ENCODE results near the gene ANKRD27.
A peak's percentile ranks its signal among the peaks of the same experiment; 100 is the strongest.
"Not testable (repeated sequence)": the region's sequence is repeated elsewhere in the genome, so short reads cannot be mapped to it uniquely, and the experiment has no call there.

Gene ANKRD27

GRCh38 chr19:32653599-32653915 is 21.4 kb downstream of the ANKRD27 start:
- DNase-seq (ENCODE audit: low read depth, low spot score): no peak

- DNase-seq (ENCODE audit: low read depth, low spot score): no peak
These were observed 21.9 kb downstream of the ANKRD27 start for GRCh38 chr19:32652894-32653598.

DNA sequence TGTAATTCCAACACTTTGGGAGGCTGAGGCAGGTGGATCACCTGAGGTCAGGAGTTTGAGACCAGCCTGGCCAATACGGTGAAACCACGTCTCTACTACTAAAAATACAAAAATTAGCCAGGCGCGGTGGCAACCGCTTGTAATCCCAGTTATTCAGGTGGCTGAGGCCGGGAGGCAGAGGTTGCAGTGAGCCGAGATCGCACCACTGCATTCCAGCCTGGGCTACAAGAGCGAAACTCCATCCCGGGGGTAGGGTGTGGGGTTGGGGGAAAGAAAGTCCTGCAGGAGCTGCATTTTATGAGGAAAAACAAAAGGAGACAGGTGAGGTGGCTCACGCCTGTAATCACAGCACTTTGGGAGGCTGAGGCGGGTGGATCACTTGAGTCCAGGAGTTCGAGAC is 22.6 kb downstream of the ANKRD27 start:
- not testable (repeated sequence) for DNase-seq (ENCODE audit: low read depth, low spot score)

DNA sequence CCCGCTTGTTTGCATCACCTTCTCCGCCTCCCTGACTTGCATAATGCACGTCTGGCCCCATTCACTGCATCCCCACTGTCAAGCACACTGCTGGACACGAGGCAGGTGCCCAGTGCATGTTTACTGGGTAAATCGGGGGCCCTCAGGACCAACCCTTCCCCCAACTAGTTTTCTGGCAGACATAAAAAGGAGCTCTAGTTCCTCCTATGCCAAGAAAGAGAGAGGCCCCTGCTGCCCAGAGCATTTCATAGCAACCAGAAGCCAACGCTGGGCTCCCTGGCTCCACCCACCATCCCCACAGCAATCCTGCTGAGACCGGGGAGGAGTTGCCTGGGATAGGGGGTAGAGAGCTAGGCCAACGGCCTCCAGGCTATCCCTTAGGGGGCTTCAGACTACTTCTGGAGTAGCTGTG is 23.2 kb downstream of the ANKRD27 start:
- no peak for DNase-seq (ENCODE audit: low read depth, low spot score)

DNA sequence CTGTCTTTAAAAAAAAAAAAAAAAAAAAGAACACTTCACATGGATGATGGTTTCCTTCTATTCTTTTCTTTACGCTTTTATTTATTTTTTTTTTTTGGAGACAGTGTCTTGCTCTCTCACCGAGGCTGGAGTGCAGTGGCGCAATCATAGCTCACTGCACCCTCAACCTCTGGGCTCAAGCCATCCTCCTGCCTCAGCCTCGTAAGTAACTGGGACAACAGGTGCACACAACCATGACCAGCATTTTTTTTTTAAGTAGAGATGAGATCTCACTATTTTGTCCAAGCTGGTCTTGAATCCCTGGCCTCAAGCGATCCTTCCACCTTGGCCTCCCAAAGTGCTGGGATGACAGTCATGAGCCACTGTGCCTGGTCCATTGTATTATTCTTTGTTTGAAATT is 24.3 kb downstream of the ANKRD27 start:
- DNase-seq (ENCODE audit: low read depth, low spot score): no peak

- DNase-seq (ENCODE audit: low read depth, low spot score): no peak
These were observed 25.2 kb downstream of the ANKRD27 start for GRCh38 chr19:32649751-32650150.

- no peak for DNase-seq (ENCODE audit: low read depth, low spot score)
These were observed 27.6 kb downstream of the ANKRD27 start for GRCh38 chr19:32647361-32647760.

DNA sequence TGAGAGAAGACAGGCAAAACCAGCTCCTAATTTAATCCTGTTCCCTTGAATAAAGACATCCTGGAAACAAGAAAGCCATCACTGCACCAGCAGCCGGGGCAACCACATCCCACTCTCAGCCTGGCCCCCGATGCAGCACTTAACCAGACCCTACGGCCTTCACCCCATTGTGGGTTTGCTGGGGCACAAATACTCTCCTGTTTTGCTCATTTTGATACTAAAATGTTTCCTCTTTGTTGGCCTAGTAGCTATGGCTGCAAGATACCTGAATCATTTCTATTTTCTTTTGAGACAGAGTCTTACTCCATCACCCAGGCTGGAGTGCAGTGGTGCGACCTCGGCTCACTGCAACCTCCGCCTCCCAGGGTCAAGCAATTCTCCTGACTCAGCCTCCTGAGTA is 28.4 kb downstream of the ANKRD27 start:
- DNase-seq (ENCODE audit: low read depth, low spot score): no peak

DNA sequence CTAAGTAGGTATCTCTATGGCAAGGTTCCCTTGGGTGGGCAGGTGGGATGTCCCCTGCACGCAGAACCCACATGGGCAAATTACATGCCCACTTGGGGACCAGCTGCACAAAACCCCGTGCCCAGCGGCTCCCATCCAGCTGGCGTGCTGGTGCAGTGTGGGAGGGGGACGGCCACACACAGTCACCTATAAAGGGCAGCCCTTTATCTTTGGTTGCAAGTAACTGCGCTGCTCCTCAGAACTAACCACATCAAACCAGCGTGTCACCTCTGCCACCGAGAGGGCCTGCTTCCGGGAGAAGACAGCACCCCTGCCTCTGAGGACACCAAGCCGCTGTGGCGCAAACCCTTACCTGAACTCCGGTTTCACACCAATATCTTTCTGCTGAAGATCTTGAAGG is 32.2 kb downstream of the ANKRD27 start:
- DNase-seq (ENCODE audit: low read depth, low spot score): peak; percentile 42

DNA sequence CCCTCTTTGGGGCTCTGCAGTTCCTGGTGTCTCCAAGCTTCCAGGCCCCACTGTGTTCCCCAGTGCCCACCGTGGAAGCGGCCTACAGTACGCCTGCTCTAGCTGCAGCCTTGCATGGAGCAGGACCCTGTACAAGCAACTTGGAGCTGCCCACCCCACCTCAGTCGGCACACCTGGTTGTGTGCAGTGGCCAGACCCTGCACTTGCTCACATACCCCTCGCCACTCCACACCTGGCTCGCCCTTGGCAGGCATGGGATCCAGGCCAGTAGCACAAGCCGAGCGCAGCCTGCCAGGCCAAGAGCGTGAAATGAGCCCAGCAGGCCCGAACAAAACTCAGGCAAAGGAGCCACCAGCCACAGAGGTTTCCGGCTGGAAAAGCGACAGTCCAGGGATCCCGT is 36.4 kb downstream of the ANKRD27 start:
- DNase-seq (ENCODE audit: low read depth, low spot score): no peak

DNA sequence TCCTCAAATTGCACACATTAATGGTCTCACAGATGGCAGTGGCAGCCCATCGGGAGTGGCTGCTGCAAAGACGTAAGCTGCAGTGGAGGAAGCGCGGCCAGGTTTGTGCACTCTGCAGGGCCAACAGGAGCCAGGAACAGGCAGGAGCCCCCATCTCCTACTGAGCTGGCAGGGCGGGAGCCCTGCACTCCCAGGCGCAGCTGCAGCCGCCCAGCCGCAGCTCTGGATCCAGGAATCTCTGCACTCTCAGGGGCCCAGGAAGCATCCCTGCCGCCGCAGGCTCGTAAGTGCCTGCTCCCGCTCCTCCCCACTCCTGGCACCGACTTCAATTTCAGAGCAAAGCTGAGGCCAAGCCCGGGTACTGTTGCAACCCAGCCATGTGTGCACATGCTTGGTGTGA is 37.5 kb downstream of the ANKRD27 start:
- no peak for DNase-seq (ENCODE audit: low read depth, low spot score)

DNA sequence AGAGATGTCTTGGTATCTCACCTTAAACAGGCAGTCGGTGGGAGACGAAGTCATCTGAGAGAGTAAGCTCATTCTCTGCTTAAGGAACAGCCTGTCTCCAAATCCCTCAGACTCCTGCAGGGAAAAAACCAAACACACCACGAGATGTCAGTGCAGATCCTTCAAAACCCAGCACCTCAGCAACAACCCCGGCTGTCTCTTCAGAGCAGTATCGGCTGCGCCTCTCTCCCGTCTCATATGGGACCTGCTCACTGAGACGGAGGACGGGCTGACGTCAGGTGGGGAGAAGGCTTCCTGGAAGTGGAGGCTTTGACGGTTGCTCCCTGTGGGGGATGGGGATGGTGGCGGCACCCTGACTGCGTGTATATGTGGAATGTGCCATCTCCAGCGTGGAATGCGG is 43.6 kb downstream of the ANKRD27 start:
- DNase-seq (ENCODE audit: low read depth, low spot score): no peak

DNA sequence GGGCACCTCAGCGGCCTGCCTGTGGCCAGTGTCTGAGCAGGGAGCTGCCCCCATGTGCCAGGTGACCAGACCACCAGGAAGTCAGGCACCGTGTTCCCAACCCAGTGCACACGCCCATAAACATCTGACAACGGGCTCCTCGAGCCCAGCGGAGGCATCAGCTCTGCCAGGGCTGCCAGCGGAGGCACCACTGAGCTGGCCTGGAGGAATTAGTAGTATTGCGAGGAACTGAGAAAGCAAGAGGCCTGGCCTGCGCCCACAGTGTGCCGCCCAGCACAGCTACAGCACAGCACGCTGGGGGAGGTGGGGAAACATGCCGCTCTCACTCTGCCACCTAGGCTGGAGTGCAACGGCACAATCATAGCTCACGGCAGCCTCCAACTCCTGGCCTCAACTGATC is 44.6 kb downstream of the ANKRD27 start:
- no peak for DNase-seq (ENCODE audit: low read depth, low spot score)

DNA sequence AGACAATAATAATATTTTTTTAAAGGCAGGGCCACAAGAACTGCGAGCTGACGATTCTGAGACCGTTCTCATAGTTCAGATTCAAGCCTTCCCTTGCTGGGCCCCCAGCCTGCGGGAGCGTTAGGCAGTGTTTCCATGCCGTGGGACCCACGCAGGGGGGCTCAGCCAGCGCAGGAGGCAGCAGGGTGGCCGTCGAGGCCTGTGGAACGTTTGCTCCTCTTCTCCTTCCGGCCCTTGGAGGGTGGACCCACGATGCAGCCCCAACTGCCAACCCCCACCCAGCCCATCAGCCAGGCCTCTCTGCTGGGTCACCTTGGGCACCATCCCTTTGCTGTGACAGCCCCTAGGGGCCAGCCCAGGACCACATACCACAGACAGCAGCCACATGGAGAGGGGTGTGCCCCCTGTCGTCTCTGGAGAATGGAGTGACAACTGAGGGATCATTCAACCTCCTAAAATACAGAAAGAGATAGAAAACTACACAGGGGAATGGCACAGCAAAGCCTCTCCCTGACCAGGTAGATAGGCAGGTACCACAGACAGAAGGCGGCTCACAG is 47.2 kb downstream of the ANKRD27 start:
- DNase-seq (ENCODE audit: low read depth, low spot score): no peak

DNA sequence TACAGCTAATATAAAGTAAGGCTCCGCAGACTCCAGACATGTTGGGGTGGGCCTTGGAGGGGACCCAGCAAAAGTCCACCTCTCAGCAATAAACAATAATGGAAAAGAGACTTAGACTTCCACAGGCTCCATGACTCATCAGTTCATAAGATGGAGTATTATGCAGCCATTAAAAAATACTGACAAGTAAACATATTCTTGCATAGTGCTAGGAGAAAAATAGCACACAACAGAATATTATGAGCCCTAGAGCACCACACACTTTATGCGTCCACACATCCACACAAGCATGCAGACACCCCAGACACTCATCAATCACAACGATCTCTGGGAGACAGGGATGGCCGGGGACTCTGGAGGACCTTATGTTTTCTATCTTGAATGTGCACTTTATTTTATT is 48.0 kb downstream of the ANKRD27 start:
- no peak for DNase-seq (ENCODE audit: low read depth, low spot score)

DNA sequence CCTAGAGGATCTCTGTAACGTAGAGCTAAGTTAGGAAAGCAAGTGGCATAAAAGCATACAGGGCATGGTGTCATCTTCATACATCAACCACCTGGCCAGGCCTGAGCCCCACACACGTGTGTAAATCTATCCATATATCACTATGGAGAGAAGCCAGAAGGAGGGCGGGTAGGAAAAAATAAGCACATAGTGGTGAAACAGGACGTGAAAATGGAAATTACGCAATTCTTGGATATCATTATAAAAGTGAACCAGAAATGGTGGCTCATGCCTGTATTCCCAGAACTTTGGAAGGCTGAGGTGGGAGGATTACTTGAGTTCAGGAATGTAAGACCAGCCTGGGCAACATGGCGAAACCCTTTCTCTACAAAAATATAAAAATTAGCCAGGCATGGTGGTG is 50.6 kb downstream of the ANKRD27 start:
- no peak for DNase-seq (ENCODE audit: low read depth, low spot score)

GRCh38 chr19:32622002-32622401 is 53.0 kb downstream of the ANKRD27 start:
- DNase-seq (ENCODE audit: low read depth, low spot score): no peak

DNA sequence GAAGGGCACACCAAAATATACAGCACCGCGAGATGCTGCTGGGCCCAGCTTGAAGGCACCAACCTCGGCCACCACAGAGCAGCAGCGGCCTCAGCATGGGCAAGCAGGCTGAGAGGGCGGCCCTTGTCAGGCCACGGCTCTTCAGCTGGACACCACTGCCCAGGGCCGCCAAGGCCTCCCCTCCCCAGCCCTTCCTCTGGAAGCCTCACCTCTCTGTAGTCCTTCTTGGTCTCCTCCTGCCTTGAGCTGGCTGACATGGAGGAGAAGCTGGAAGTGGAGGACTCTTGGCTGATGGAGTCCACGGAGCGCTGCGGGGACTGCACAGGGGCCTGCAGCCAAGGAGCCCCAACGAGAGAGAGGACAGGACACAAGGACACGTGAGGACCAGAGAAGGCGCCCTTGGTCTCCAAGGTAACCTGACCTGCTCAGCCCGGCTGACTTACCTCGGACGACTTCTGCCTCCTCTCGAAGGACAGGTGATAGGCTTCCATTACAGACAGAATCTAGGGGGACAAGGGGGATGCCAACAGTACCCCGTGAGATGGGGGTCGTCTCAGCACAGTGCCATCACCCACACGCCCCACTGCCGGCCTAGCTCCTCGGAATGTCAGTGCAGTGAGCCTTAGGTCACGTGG is 55.8 kb downstream of the ANKRD27 start:
- no peak for DNase-seq (ENCODE audit: low read depth, low spot score)

DNA sequence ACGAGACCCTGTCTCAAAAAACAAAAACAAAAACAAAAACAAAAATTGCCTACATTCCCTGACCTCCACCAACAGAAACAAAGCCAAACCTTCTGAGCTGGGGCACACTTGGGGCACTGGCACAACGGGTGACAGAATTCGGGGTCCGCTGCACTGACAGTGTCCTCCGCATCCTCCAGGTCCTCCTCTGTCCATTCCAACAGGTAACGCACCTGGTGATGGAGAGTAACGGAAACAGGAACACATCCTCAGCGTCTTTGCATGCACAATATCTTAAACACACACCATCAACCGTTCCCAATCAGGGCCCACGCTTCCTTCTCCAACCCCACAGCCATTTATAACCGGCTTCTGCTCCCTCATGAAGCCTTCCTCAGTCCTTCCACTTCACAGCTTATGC is 59.4 kb downstream of the ANKRD27 start:
- DNase-seq (ENCODE audit: low read depth, low spot score): no peak

- DNase-seq (ENCODE audit: low read depth, low spot score): no peak
These were observed 60.1 kb downstream of the ANKRD27 start for GRCh38 chr19:32614916-32615315.

DNA sequence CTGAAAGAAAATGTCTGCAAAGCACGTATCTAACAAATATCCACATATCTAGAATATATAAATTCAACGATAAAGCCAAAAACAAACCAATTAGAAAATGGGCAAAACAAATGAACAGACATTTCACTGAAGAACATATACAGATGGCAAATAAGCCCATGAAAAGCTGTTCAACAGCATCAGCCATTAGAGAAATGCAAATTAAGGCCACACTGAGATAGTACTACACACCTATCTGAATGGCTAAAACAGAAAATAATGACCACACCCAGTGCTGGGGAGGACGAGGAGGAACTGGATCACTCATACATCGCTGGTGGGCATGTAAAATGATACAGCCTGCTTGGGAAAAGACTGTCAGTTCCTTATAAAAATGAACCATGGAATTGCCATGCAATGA is 62.0 kb downstream of the ANKRD27 start:
- DNase-seq (ENCODE audit: low read depth, low spot score): no peak

DNA sequence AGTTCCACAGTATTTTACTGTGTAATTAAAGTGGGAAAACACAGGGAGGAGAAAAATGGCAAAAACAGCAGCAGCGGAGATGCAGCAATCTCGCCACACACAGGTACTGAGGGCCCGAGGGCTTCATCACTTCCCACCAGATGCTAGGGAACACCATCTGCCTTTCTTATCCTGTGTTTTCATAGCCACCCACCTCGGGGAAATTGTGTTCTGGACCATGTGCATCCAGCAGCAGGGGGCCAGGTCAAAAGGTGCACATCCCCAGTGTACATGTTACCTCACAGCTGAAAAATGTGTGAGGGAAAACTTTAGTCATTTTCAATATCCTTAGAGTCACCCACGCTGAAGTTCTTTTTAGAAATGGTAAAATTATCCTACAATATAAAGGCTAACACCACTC is 63.8 kb downstream of the ANKRD27 start:
- no peak for DNase-seq (ENCODE audit: low read depth, low spot score)

GRCh38 chr19:32607479-32607878 is 67.5 kb downstream of the ANKRD27 start:
- no peak for DNase-seq (ENCODE audit: low read depth, low spot score)

DNA sequence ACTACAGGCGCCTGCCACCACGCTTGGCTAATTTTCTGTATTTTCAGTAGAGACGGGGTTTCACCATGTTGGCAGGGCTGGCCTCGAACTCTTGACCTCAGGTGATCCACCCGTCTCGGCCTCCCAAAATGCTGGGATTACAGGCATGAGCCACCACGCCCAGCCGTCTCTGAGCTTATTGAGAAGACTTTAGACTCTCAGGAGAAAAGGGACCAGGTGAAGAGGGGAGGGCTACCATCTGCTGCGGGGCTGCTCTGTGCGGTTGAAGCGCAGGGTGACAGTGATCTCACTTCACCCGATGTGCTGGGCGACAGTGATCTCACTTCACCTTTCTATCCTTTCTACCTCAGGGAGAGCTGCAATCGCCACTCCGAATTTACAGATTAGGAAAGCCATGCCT is 68.7 kb downstream of the ANKRD27 start:
- no peak for DNase-seq (ENCODE audit: low read depth, low spot score)

Measured in activated CD4-positive, CD25-positive, alpha-beta regulatory T cell treated with anti-CD3 and anti-CD28 coated beads, Interleukin-2, amount 50 U/mL, for 16 hours (primary cell).